AG08395 (cell line): ENCODE results near the gene NTHL1.
"Not testable (repeated sequence)": the region's sequence is repeated elsewhere in the genome, so short reads cannot be mapped to it uniquely, and the experiment has no call there.

Experiments
- DNase-seq: peaks from one replicate; pipeline ENCODE4 v3.0.0; 2012; ENCODE audit warnings: mixed read lengths, low spot score

Gene NTHL1

DNA sequence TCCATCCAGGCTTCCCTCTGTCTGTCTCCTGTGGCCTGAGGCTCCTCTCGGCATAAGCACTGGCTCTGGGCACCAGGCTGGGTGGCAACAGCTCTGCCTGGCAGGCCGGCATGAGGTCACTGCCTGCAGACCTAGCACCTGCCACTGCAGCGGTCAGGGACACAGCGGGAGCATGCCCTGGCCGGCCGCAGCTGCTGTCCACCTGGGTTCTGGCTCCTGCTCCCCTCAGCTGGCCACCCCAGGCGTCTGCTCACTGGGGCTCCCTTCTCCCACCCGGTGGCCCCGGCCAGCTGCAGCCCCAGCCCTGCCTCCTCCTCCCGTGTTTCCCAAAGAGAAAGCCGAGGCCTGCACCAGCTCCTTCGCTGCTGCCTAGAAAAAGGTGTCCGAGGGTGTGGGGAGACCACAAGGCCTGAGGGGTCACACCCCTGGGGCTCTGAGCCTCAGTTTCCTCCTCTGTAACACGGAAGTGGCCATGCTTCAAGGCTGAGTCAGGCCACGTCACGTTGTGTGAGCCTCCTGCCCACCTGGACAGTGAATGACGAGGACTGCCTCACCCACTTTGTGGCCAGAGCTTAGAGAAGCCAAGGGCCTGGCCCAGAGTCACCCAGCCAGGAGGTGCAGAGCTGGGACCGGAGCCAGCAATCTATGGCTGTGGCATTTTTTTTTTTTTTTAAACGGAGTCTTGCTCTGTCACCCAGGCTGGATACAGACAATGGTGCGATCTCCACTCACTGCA lies 6.7 kb downstream of the NTHL1 start:
- DNase-seq, result no peak

GRCh38 chr16:2040041-2040786 lies 7.4 kb downstream of the NTHL1 start:
- DNase-seq, result no peak

GRCh38 chr16:2039274-2040031 lies 8.2 kb downstream of the NTHL1 start:
- DNase-seq, result peak; percentile 89

DNA sequence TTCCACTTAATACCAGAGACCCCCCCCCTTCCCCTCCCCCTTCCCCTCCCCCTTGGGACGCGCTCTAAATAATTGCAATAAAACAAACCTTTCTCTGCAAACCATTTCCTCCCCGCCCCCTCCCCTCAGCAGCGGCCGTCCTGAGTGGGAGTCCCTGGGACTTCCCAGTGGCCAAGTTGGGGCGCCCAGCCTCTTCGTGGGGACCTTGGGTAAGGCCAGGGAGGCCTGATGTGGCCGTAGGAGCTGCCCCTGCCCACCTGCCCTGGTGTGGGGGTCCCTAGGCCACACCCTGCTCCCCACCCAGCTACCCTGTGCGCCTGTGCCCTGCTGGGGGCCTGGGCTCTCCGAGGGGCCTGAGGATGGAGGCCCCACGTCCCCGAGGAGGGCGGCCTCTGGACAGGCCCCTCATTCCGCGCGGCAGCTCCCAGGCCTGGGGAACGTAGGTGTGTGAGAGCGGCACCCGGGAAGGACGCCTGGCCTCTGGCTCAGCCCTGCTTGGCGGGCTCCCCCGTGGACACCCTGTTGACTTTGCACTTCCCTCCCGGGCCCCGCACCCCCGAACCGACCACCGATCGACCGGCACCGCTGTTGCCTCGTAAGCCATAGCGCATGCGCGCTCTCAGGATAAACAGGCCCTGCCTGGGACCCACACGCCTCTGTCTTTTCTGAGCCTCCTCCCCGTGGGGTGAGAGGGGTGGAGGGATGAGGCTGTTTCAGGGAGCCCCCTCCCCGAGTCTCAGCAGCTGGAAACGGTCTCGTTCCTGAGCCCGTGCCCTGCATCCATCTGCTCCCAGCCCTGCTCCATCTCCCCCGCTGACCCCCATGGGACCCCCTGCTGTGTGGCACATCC lies 9.0 kb downstream of the NTHL1 start:
- DNase-seq, result no peak

GRCh38 chr16:2037647-2038381 lies 9.8 kb downstream of the NTHL1 start:
- no peak for DNase-seq

GRCh38 chr16:2037115-2037514 lies 10.5 kb downstream of the NTHL1 start:
- DNase-seq, result no peak

DNA sequence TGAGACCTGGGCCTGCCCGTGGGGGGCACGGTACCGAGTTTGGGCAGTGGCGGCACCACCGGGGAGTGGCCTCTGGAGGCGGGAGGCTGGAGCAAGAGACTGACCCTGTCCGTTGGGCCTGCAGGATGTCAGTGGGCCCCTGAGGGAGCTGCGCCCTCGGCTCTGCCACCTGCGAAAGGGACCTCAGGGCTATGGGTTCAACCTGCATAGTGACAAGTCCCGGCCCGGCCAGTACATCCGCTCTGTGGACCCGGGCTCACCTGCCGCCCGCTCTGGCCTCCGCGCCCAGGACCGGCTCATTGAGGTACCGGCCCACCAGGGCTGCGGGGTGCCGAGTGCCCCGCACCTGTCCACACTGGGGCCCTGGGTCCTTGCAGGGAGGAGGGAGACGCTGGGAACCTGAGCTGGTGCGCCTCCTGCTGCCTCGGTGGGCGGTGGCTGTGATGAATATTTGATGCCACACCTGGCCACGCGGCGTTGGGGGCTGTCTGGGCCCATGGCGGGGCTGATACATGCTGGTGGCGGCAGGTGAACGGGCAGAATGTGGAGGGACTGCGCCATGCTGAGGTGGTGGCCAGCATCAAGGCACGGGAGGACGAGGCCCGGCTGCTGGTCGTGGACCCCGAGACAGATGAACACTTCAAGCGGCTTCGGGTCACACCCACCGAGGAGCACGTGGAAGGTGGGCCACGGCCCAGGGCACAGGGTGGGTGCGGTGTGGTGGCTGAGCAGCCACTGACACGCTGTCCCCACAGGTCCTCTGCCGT lies 11.3 kb downstream of the NTHL1 start:
- no peak for DNase-seq

- DNase-seq, result peak; percentile 79
These were observed 12.0 kb downstream of the NTHL1 start for GRCh38 chr16:2035431-2036199.

- DNase-seq, result no peak
These were observed 12.8 kb downstream of the NTHL1 start for GRCh38 chr16:2034696-2035430.

DNA sequence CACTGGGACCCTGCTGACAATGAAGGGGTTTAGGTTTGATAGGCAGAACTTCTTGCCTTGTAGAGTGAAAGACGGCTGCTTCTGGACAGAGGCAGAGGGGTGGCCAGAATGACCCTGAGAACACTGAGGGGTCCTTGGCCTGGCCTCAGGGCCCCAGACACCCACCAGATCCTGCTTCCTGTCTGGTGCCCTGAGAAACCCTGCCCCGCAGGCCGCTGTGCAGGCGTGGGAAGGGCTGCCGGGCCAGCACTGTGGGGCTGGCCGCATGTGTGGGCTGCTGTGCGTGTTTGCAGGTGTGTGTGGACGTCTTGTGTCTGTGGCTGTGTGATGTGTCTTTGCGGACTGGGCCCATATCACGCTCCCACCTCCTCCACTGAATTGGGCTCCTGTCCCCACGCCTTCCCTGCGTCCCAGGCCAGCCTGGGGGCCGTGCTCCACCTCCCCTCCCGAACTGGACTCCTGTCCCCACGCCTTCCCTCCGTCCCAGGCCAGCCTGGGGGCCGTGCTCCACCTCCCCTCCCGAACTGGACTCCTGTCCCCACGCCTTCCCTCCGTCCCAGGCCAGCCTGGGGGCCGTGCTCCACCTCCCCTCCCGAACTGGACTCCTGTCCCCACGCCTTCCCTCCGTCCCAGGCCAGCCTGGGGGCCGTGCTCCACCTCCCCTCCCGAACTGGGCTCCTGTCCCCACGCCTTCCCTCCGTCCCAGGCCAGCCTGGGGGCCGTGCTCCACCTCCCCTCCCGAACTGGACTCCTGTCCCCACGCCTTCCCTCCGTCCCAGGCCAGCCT lies 13.5 kb downstream of the NTHL1 start:
- not testable (repeated sequence) for DNase-seq

DNA sequence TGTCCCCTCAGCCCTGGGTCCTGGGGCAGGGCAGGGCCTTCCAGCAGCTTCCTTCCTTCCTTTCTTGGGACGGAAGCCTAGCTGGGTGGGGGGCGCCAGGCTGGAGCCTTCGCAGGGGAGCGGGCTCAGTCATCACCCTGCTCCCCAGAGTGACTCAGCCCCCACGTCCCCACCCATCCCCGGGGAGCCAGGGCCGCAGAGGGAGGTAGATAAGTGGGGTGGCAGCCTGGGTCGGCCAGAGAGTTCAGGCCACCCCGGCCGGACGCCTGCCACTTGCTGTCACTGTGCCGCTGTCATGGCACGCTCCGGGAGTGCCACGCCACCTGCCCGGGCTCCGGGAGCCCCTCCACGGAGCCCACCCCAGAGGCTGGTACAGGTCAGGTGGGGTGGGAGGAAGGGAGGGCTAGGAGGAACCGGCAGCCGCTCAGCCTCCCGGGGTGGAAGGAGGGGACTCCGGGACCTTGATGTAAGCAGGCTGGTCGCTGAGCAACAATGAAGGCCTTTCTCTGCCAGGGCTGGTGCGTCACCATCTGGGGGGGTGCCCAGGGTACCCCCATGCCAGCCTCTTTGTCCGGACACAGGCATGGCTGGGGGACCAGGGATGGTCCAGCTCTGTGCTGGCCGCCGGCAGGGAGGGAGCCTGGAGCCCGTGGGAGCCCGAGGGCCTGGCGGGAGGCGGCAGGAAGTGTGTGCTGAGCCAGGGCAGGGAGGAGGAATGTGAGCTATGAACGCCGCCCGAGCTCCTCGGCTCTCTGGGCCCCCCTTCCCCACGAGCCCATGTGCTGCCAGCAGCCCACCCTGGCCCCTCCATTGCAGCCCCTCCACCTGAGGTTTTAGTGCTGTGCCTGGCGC lies 14.4 kb downstream of the NTHL1 start:
- DNase-seq, result peak; percentile 64

GRCh38 chr16:2032285-2033056 lies 15.2 kb downstream of the NTHL1 start:
- DNase-seq, result peak; percentile 48

GRCh38 chr16:2031081-2031577 lies 16.5 kb downstream of the NTHL1 start:
- DNase-seq, result no peak

DNA sequence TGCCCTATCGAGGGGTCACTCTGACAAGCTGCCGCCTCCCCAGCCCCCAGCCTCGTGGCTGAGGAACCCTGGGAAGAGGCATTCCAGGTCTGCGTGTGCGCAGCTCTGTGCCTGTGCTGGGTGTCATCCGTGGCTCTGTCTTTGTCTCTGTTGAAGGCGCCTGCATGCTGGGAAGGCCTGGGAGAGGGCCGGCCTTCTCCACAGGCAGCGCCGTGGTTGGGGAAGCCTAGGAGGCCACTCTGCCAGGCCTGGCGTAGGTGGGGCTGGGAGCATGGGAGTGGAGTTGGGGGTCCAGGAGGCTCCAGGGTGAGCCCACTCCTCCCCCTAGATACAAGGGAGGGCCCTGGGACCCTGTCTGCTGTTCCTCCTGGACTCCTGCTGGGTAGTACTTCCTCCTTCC lies 17.6 kb downstream of the NTHL1 start:
- no peak for DNase-seq

DNA sequence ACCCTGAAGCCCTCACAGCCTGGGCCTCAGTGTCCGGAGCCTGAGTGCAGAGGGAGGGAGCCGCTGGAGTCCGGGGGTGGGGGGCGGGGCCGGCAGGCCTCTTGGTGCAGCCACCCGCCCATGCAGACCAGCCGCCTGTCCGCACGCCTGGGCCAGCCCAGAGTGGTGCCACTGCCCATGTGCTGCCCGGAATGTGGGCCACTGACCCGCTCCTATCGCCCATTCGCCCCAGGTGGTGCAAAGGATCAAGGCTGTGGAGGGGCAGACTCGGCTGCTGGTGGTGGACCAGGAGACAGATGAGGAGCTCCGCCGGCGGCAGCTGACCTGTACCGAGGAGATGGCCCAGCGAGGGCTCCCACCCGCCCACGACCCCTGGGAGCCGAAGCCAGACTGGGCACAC lies 18.3 kb downstream of the NTHL1 start:
- DNase-seq, result no peak

DNA sequence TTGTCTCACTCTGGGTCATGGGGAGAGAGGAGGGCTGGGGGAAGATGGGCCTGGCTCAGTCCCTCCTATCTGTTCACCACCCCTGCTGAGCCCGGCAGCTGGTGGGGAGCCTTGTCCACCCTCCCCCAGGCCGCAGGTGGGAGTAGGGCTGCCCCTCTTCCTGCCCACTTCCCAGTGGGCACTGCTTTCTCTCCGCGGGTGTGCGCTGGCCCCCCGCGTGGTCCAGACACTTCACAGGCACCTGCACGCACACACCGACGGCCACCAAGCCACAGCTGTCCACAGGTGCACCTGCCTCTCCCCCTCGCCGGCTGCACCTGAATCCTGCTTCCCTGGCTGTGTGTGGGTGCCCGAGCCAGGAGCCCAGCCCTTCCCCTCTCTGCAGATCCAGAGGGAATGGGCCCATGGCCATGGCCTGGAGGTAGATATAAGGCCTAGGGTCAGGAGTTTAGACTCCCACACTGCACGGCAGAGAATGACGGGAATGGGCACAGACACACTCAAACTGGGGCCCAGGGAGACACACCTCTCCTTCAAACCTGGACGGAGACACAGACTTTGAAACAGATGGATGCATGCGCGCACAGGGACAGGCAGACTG lies 18.9 kb downstream of the NTHL1 start:
- DNase-seq, result no peak
